ENCODE measurements around the gene CNTN4.

Gene CNTN4

DNA sequence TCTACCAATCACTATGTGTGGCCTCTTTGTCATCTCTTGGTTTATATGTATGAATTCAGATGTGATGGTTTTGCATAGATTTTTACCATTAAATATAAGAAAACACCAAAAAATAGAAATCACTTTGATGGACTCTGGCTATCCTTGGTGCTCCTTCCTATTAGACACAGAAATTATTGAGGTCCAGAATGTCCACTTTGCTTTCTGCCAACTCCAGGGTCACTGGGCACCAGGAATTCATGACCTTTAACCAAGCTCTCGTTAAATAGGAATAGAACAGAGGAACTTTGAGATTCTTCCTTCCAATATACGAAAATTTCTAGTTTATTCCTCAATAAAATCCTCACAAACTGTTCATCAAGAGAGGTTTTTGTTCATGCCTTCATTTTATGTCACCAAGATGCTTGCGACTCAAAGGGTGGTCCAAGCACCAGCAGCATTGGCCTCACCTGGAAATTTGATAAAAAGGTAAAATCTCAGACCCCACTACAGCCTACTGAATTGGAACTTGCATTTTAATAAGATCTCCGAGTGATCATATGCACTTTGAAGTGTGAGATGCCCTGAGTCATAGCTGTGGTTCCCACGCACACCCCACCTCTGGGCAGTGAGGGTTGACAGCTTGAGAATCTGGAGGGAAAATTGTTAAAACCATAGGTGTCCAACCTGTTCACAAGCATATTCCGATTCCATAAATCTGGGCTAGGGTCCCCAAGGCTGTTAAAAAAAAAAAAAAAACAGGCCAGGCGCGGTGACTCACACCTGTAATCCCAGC is 725.0 kb downstream of the CNTN4 start:
- DNase-seq, result no peak

DNA sequence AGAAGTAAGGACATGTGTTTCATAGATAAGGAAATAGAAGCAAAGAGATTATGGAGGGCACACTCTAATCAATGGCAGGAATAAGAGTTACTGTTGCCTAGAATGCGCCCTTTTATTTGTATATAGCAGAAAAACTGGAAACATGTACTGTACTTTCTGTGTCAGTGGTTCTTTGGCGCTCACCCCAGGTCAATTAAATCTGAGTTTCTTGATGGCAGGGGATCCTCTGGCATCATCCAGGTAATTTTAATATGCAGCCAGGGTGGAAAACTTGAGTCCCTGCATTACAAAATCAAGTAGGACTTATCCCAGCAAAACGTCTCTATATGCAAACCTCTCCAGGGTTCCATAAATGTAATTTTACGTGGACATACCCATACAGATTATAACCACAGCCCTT is 727.4 kb downstream of the CNTN4 start:
- no peak for DNase-seq

GRCh38 chr3:2826453-2826852 is 727.8 kb downstream of the CNTN4 start:
- DNase-seq, result no peak

- no peak for DNase-seq
Measured at GRCh38 chr3:2837239-2837638, 738.6 kb downstream of the CNTN4 start.

DNA sequence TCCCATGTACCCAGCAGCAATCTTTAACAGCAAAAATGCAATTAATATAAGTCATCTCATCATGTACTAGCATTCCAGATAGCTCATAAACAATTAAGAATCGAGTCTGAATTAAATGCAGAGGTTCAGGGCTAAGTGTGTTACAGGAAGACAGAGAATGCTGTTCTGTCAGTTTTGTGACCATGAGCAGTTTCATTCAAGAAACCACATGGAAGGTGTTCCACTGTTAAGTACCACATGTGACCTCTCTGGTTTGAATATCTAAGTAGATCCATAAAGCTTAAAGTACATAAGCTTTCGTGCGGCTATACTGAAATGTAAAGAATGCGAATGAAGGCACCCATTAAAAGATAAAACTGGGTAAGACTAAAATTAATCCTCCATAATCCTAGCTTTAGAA is 739.2 kb downstream of the CNTN4 start:
- no peak for DNase-seq

- no peak for DNase-seq
Measured at GRCh38 chr3:2838546-2839157, 740.0 kb downstream of the CNTN4 start.

- no peak for DNase-seq
Measured at GRCh38 chr3:2839876-2840275, 741.2 kb downstream of the CNTN4 start.

GRCh38 chr3:2847062-2847841 is 748.6 kb downstream of the CNTN4 start:
- DNase-seq, result no peak

DNA sequence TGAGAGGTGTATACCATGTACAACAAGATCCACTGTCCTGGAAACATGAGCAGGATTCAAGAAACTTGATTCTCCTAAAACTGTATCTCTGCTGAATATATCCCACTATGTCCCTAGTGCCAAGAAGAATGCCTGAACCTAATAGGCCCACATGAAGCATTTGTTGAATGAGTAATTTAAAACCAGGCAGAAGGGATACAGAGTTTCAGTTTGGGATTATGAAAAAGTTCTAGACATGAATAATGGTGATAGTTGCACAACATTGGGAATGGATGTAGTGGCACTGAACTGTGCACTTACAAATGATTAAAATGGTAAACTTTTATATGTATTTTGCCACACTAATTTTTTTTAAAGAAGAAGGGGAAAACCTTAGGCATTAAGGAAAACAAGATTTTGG is 750.4 kb downstream of the CNTN4 start:
- DNase-seq, result no peak

DNA sequence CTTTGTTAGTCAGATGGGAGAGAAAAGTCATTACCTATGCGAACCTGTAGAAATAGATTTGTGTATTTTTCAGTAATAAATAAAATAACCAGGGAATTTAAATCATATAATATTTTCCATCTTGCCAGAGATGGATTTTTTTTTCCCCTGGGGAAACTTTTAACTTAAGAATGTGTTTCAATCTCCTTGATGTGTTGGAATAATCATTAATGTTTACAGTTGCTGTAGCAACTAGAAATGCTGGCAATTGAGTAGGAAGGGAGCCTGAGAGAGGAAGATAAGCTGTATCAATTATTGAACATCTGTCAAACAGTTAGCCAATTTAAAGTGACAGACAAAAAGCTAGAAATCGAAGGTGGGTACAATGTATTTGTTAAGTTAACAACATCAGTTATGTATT is 752.0 kb downstream of the CNTN4 start:
- no peak for DNase-seq

DNA sequence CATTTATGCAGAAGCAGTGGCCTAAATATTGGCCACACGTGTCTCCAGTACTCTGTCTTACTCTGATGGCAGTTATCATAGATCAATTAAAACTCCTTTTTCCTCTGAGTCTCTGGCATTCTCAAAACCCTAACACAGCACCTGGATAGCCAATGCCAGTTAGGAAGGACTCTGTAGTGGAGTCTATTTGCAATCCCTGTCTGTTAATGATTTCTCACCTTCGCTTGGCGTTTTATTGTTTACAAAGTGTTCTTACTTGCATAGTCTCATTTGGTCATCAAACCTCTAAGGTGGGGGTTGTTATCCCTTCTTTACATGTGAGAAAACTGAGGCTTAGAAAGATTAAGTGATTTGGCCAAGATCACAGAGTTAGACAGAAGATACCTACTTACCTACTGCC is 752.7 kb downstream of the CNTN4 start:
- no peak for DNase-seq

GRCh38 chr3:2851835-2852234 is 753.2 kb downstream of the CNTN4 start:
- no peak for DNase-seq

- DNase-seq, result no peak
Measured at GRCh38 chr3:2853651-2854050, 755.0 kb downstream of the CNTN4 start.

DNA sequence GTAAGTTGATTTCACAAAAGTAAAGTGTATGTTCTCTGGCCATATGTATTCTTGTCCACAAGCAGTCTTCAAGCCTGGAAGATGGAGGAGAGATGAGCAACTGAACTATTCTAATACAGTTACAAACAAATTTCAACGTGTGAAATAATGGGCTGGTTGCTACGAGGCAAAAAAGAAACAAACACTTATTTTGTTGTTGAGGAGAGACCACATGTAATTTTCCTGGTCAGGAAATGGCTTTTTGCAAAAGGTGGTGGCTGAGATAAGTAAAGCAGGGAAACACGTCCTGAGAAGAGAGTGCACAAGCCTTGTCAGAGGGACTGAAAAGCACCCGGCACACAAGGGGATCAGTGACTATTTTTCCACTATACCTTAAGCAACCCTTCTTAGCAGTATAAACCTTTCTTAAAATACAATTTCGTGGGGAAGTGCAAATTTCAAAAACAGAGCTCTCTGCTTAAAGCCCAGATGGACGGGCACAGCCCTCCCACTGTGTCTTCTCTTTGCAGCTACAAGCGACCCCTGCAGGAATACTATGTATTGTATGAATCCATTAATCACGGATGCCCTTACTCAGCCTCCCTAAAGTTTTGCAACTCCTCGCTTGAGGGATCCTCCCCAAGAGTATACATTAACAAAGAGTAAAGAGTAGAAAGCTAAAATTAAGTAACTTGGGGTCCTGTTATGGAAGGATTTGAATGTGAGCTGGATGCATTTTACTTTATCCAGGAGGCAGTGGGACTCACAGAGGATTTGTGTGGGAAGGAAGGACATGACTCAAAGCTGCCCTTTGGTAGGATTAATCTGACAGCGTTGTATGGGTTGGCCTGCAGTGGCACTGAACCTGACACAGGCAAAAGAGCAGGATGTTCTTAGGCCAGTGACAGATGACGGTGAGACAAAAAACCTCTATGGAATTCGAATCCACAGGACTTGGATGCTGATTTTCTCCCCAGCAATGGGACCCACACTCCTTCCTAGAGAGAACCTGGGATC is 757.8 kb downstream of the CNTN4 start:
- DNase-seq, result peak in 1 of 2 donors; percentile 3

- no peak for DNase-seq
Measured at GRCh38 chr3:2860626-2861025, 762.0 kb downstream of the CNTN4 start.

GRCh38 chr3:2861120-2861519 is 762.5 kb downstream of the CNTN4 start:
- DNase-seq, result no peak

DNA sequence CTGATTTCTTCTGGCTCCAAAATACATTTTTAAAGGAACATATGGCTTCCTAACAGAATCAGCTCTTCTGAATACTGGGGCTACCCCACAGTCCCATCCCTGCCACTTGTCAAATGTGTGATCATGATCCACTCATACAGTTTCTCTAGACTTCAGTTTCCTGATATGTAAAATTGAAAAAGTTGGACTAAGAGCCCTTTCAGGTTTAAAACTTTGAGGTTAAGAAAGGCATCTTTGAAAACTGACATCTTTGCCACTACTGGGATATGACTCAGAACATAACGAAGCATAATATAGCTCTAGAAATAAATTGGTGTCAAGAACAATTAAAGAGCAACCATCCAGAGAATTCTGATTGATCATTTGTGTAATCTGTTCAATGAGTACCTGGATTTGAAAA is 763.3 kb downstream of the CNTN4 start:
- no peak for DNase-seq

DNA sequence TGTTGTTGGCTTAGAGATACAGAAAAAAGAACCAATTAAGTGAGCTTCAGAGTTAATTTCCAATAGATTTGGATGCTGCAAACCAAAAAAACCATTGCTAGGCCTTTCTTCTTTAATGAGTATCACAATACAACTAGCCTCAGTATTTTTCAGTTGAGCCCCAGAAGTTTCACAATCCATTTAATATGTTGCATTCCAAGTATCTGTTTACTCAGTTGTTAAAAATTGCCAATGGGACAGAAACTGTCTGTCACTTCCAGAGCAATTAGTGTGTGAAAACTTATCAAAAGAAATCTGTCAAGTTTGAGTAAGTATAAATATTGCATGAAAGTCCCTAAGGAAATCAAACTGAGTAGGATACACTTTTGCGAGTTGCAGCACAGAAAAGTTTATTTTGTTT is 763.7 kb downstream of the CNTN4 start:
- no peak for DNase-seq

DNA sequence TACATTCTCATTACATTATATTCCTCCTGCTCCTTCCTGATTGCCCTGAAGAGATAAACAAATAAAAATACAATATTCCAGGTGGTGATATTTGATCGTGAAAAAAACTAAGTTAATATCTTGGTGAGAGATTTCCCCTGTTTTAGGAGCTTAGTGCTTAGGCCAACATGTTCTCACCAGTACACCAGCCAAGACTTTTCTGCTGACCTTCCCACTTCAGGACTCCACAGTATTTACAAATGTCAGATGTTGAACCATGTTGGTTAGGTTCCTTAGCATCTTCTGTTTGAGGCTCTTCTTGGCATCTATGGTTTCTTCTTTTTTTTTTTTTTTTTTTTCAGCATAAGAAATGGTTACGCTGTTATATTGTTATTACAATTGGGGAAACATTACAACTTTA is 764.5 kb downstream of the CNTN4 start:
- no peak for DNase-seq

GRCh38 chr3:2869905-2870304 is 771.2 kb downstream of the CNTN4 start:
- no peak for DNase-seq

DNA sequence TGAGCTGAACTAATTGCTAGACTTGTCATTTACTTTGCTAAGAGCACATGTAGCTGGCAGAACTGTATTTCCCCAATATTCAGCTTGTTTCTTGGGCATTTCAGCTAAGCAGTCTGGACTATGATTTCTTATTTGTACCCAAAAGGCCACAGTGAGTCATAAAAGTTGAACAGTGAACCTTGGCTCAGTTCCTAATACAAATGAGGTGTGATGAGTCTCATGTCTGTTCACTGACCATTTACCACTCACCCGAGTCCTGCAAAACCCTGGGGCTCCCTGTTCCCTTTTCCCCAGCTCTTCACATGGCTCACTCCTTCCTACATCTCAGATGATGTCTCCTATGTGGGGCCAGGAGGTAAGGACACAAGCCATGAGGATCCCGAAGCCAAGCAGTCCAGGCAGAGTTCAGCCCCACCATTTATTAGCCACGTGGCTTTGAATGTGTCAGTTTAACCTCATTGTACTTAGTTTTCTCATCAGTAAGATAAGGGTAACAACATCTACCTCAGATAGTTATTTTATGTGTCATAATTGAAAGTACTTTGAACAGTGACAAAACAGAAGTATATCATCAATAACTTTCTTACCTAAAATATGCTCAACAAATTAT is 772.2 kb downstream of the CNTN4 start:
- DNase-seq, result no peak

DNA sequence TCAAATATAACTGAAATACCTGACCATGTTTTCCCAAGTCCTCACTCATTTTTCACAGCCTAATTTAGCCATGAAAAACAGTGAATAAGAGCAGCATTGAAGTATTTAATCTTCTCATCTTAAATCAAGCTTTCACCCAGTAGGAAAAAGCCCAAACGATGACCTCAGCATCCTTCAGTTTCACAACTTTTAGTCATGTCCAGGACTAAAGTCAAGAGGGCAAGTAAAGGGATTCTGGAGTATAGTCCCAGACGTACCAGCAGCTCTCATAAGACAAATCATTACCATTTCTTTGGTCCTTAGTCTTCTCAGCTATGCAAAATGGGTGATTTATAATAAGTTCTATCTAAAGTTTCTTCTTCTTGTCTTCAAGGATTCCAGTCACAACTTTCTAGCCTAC is 774.2 kb downstream of the CNTN4 start:
- DNase-seq, result no peak

All from CD4-positive, alpha-beta T cell treated with Interleukin-1 beta for 1 hour (primary cell).